Measurements from ENCODE around the gene CTPS2.
"Not testable (repeated sequence)": the region's sequence is repeated elsewhere in the genome, so short reads cannot be mapped to it uniquely, and the experiment has no call there.

CTPS2 gene, protein sequence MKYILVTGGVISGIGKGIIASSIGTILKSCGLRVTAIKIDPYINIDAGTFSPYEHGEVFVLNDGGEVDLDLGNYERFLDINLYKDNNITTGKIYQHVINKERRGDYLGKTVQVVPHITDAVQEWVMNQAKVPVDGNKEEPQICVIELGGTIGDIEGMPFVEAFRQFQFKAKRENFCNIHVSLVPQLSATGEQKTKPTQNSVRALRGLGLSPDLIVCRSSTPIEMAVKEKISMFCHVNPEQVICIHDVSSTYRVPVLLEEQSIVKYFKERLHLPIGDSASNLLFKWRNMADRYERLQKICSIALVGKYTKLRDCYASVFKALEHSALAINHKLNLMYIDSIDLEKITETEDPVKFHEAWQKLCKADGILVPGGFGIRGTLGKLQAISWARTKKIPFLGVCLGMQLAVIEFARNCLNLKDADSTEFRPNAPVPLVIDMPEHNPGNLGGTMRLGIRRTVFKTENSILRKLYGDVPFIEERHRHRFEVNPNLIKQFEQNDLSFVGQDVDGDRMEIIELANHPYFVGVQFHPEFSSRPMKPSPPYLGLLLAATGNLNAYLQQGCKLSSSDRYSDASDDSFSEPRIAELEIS

DNA sequence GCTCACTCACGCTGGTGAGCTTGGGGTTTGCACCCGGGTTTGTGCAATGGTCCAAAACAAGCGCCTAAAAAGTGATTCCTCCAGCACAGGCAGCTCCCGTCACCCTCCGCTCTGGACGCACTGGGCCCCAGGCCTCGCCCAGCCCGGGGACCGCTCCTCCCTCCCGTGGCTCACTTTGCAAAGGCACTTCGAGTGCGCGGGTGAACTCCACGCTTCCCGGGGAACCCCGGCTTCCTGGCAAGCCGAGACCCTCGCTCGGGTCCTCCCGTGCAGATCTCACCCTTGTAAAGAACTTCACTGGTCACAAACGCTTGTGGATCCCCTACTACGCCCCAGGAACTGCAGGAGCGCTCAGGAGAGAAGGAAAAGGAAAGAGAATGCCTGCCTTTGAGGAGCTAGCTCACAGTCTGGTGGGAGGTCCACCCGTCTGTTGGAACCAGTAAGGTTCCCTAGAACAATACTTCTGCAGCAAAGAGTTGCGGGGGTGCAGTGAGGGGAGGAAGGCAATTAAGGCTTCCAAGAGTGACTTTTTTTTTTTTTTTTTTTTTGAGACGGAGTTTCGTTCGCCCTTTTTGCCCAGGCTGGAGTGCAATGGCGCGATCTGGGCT, at the start of gene CTPS2:
Gene CTPS2 (minus strand): TSS at position 122 of the 608 bp plus-strand sequence. CDS start 9,767 bp downstream, outside the sequence.
- no peak for DNase-seq (ENCODE audit: low read depth, low spot score)

DNA sequence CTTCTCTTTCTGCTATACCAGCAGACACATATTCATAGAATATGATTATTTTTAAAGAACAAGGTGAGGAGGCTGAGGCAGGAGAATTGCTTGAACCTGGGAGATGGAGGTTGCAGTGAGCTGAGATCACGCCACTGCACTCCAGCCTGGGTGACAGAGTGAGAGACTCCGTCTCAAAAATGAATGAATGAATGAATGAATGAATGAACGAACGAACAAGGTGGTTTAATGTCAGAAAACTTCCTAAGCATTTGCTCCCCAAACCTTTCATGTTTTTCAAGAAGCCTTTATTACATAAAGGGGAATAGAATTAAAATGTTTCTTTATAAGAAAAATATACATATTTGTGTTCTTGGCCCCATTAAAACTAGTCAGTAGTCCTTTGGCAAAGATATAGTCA, 49.0 kb upstream of the CTPS2 start:
- not testable (repeated sequence) for DNase-seq (ENCODE audit: low read depth, low spot score)

- no peak for DNase-seq (ENCODE audit: low read depth, low spot score)
These were observed 44.3 kb upstream of the CTPS2 start for GRCh38 chrX:16756724-16757123.

GRCh38 chrX:16754019-16754418, 41.5 kb upstream of the CTPS2 start:
- DNase-seq (ENCODE audit: low read depth, low spot score), result no peak

- no peak for DNase-seq (ENCODE audit: low read depth, low spot score)
These were observed 37.7 kb upstream of the CTPS2 start for GRCh38 chrX:16750136-16750535.

GRCh38 chrX:16748425-16748824, 36.0 kb upstream of the CTPS2 start:
- DNase-seq (ENCODE audit: low read depth, low spot score), result no peak

GRCh38 chrX:16745659-16746058, 33.2 kb upstream of the CTPS2 start:
- no peak for DNase-seq (ENCODE audit: low read depth, low spot score)

- DNase-seq (ENCODE audit: low read depth, low spot score), result no peak
These were observed 32.6 kb upstream of the CTPS2 start for GRCh38 chrX:16745102-16745501.

GRCh38 chrX:16743604-16744325, 31.3 kb upstream of the CTPS2 start:
- DNase-seq (ENCODE audit: low read depth, low spot score), result no peak

DNA sequence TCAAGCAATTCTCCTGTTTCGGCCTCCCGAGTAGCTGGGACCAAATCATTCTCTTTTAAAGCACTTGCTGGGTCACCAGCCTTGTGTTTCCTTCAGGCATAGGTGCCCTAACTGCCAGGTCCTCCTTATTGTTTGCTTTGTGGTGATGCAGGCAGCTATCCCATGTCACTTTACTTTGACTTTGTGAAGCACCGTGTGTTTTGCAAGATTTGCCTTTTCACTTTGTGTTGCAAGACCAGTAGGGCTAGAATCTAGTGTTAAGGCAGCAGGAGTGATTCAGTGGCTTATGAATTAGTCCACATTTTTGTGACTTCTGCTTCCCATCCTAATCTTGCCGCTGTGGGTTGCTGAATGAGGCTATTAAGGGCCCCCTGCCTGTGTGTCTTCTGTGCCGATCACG, 27.1 kb upstream of the CTPS2 start:
- no peak for DNase-seq (ENCODE audit: low read depth, low spot score)

GRCh38 chrX:16737024-16737423, 24.6 kb upstream of the CTPS2 start:
- DNase-seq (ENCODE audit: low read depth, low spot score), result no peak

- no peak for DNase-seq (ENCODE audit: low read depth, low spot score)
These were observed 20.5 kb upstream of the CTPS2 start for GRCh38 chrX:16733013-16733412.

DNA sequence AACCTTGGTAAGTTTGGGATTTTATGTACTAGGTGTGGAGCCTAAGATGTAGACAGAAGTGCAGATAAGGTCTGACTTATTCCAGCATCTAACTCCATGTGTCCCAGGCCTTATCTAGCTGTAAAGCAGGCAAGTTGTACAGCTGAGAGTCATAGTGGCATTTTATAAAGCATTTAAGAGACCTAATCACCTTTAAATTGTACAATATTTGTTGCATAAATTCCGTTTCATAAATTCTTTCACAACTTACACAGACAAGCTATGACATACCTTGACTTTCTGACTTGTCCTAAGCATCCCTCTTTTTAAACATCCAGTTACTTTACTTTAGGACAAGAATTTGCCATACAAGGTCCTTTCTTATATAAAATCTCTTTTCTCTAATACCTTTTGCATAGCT, 18.0 kb upstream of the CTPS2 start:
- no peak for DNase-seq (ENCODE audit: low read depth, low spot score)

DNA sequence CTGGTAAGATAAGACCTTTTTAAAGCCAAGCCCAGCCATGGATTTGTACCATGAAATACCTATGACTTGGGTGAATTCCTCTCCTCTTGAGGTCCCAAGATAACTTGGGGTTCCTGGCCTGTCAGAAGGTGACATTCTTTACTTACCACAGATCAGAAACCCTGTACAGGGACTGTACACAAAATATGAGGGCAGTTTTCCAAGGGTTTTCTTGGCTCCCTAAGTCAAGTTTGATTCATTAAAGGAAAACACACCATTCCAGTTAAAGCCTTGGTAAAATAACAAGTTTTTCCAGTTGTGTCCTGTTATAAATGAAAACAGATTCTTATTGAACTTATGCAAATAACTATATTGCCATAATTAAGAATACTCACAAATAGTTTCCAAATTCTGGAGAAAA, 15.2 kb upstream of the CTPS2 start:
- no peak for DNase-seq (ENCODE audit: low read depth, low spot score)

DNA sequence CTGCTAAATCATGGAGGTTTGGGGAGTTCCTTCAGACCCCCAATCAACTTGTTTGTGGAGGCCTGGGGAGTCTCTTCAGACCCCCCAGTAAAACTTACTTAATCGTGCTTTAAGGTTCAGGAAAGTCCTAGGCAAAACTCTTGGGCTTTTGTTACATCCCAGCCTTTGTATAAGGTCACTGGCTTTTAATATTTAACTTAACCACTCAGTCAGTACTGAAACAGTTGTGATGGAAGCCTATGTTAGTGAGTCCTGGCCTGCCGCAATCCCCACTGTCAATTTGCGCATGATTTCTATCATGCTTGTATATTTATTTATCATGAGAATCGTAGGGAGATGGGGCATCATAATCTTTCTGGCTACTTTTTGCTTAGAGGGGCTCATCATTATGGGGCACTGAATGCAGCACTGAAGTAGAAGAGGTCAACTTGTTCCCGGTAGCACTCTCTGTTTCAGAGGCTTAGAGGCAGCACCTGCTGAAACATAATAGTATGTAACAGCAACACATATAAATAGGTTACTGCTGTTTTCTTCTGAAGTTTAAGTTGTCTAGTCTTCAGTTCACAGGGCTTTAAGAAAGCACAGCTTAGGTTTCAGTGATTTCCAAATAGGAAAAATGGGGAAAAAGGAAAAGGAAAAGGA, 14.0 kb upstream of the CTPS2 start:
- not testable (repeated sequence) for DNase-seq (ENCODE audit: low read depth, low spot score)

GRCh38 chrX:16725072-16725471, 12.6 kb upstream of the CTPS2 start:
- no peak for DNase-seq (ENCODE audit: low read depth, low spot score)

GRCh38 chrX:16722481-16722880, 10.0 kb upstream of the CTPS2 start:
- no peak for DNase-seq (ENCODE audit: low read depth, low spot score)

- DNase-seq (ENCODE audit: low read depth, low spot score), result peak; percentile 96
These were observed 7.0 kb upstream of the CTPS2 start, which contains the start of gene SYAP1 for GRCh38 chrX:16719334-16720084. TSS of gene SYAP1 (plus strand) at chrX:16719612. CDS start at chrX:16719725, 113 bp downstream.

DNA sequence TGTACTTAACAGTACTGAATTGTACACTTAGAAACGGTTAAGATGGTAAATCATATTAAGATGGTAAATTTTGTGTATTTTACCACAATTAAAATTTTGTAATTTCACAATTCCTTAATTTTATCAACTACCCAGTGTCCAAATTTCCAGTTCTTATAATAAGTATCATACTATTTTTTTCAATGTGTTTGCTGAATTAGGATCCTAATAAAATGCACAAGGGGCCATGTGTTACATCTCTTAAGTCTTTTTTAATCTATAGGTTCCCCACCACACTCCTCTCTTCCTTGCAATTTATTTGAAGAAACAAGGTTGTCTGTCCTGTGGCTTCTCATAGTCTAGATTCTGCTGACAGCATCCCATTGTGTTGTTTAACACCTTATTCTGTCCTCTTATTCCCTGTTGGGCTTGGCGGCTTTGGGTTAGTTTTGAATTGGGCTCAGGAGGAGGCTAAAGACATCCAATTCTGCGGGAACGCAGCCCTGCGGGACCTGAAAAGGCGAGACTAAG, 6.4 kb upstream of the CTPS2 start:
- DNase-seq (ENCODE audit: low read depth, low spot score), result no peak

DNA sequence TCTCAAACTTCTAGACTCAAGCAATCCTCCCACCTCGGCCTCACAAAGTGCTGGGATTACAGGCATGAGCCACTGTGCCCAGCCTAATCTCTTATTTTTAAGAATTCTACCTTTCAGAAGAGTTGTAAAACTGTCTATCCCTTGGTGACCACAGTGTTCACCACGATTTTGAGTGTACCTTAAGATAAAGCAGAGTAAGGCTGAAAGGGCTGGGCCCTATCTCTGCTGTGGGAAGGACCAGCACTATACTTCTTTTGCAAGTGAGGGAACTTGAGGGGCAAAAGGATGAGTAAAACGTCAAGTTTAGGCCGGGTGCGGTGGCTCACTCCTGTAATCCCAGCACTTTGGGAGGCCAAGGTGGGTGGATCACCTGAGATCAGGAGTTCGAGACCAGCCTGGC, 4.0 kb upstream of the CTPS2 start:
- DNase-seq (ENCODE audit: low read depth, low spot score), result not testable (repeated sequence)

- not testable (repeated sequence) for DNase-seq (ENCODE audit: low read depth, low spot score)
These were observed 3.2 kb upstream of the CTPS2 start for GRCh38 chrX:16715638-16716037.
